K562 (cell line): ENCODE results near the gene UBE2M. TPM values are rescaled to one million over a fixed set of nuclear protein-coding genes. Genes with fewer than 3 reads are reported as not detected.
"Not testable (repeated sequence)": the region's sequence is repeated elsewhere in the genome, so short reads cannot be mapped to it uniquely, and the experiment has no call there.

Source experiments
- ATAC-seq: fragments of 200-7000 bp; cut with Tn5 transposase; 3 replicates; pipeline ENCODE4 v1.9.1; 2020; ENCODE audit warnings: moderate library complexity
- BruUV-seq: library from RNA; stranded (reverse); fragments of 400-500 nt; replicated peaks from 2 replicates; lab custom pipeline; 2021; lab: Mats Ljungman, UMichigan
- CTCF ChIA-PET: fragments of 300-600 bp; formaldehyde crosslinking; extraction: SDS; loops from one replicate; lab custom pipeline; 2021; ENCODE audit warnings: low intra/inter-chr PET ratio; lab: Yijun Ruan, JAX
- POLR2A ChIA-PET: fragments of 300-600, 350-650 bp; sonication (Branson Sonifier 250); formaldehyde crosslinking; extraction: SDS; loops from one replicate; lab custom pipeline; 2021; ENCODE audit warnings: antibody characterized with exemption, inconsistent platforms; lab: Yijun Ruan, JAX
- DNase-seq, 4 experiments: peaks; one replicate each; pipeline versions ENCODE4 v3.0.0 to v3.0.0-alpha.2; 2011 to 2018; ENCODE audit warnings: low spot score in 3 of 4, mixed read lengths in 3 of 4; ENCODE audit errors: extremely low read depth in 1 of 4
- FAIRE-seq: peaks from 2 replicates; lab custom pipeline; 2011; peaks lifted over from hg19 to GRCh38; lab: Jason Lieb, UNC
- H2AFZ ChIP-seq: 2 replicates; pipeline ENCODE4 v1.6.0; 2011; ENCODE audit warnings: low read depth, low read length, control low read depth, inconsistent platforms
- H3K27ac ChIP-seq: fragments of 200-600 bp; 3 replicates; pipeline ENCODE4 v1.8.0; 2011; ENCODE audit warnings: low read depth, mild to moderate bottlenecking, control low read depth, inconsistent platforms, low read length, moderate library complexity, mixed read lengths; ENCODE audit errors: extremely low read depth
- H3K27me3 ChIP-seq, 2 experiments: fragments of 300-600 bp in 1 of 2; 2 replicates in 1 of 2; 3 replicates in 1 of 2; pipeline versions ENCODE4 v1.6.0 to v1.8.0; 2011; ENCODE audit warnings: inconsistent platforms in 2 of 2, low read length in 2 of 2, mild to moderate bottlenecking in 1 of 2, mixed read lengths in 1 of 2, moderate library complexity in 1 of 2; ENCODE audit not compliant: control insufficient read depth in 2 of 2, insufficient read depth in 2 of 2
- H3K36me3 ChIP-seq: fragments of 300-600 bp; 3 replicates; pipeline ENCODE4 v1.8.0; 2011; ENCODE audit warnings: mild to moderate bottlenecking, low read length, inconsistent platforms; ENCODE audit not compliant: control insufficient read depth, insufficient read depth
- H3K4me1 ChIP-seq, 2 experiments: fragments of 200-600 bp in 1 of 2; replicated peaks in 1 of 2; 2 replicates in 1 of 2; 3 replicates in 1 of 2; pipeline versions ENCODE4 v1.5.1 to v1.8.0; 2011; ENCODE audit warnings: inconsistent platforms in 2 of 2, low read length in 2 of 2, mild to moderate bottlenecking in 1 of 2, mixed read lengths in 1 of 2, moderate library complexity in 1 of 2; ENCODE audit not compliant: control insufficient read depth in 2 of 2, insufficient read depth in 2 of 2
- H3K4me2 ChIP-seq: 2 replicates; pipeline ENCODE4 v1.6.1; 2011; ENCODE audit warnings: low read length, control low read depth, inconsistent platforms, mixed read lengths; ENCODE audit not compliant: insufficient read depth
- H3K4me3 ChIP-seq: fragments of 200-600 bp; sonication (generic), shearing (Covaris generic); 2 replicates; pipeline ENCODE4 v1.5.1; 2016; ENCODE audit warnings: control low read depth, inconsistent platforms
- H3K79me2 ChIP-seq: fragments of 200-600 bp; 3 replicates; pipeline ENCODE4 v1.8.0; 2011; ENCODE audit warnings: low read length, inconsistent platforms; ENCODE audit not compliant: control insufficient read depth, insufficient read depth
- H3K9ac ChIP-seq, 2 experiments: 2 replicates each; pipeline versions ENCODE4 v1.6.0 to v1.6.1; 2011; ENCODE audit warnings: low read depth in 2 of 2, low read length in 2 of 2, control low read depth in 1 of 2, inconsistent platforms in 1 of 2, mild to moderate bottlenecking in 1 of 2, mixed read lengths in 1 of 2; ENCODE audit not compliant: insufficient read depth in 1 of 2
- H3K9me1 ChIP-seq: one replicate; pipeline ENCODE4 v1.6.0; 2011; ENCODE audit warnings: inconsistent platforms, mild to moderate bottlenecking, low read length, moderate library complexity; ENCODE audit not compliant: control insufficient read depth, insufficient read depth
- H3K9me3 ChIP-seq: replicated peaks from 2 replicates; pipeline ENCODE4 v1.5.1; 2011; ENCODE audit warnings: low read depth, low read length, inconsistent platforms; ENCODE audit not compliant: control insufficient read depth, insufficient read depth
- H4K20me1 ChIP-seq: replicated peaks from 2 replicates; pipeline ENCODE4 v1.6.1; 2011; ENCODE audit warnings: low read length, inconsistent platforms, mixed read lengths; ENCODE audit not compliant: control insufficient read depth, insufficient read depth
- MLLT1 ChIP-seq, 2 experiments: fragments of 450-650 bp; IDR thresholded peaks; 2 replicates each; pipeline ENCODE4 v1.6.1; 2016
- WGBS: fragments of 100-300 bp; shearing (Covaris generic); methylation state at CpG from one replicate; pipeline ENCODE4 v1.1.6; 2016; ENCODE audit warnings: low coverage, mixed read lengths; ENCODE audit not compliant: insufficient coverage; ENCODE audit errors: missing lambda C conversion rate; 5-methylcytosine and 5-hydroxymethylcytosine counted together
- in situ Hi-C: fragments of 300-500 bp; cut with MboI; formaldehyde crosslinking; loops from 4 replicates; pipeline ENCODE4 v1.15.0; 2018; ENCODE audit warnings: inconsistent platforms, mixed read lengths
- intact Hi-C: fragments of 100-400 bp; cut with micrococcal nuclease; formaldehyde crosslinking; loops from 2 replicates; pipeline ENCODE4 v1.14.2; 2022
- polyA plus RNA-seq, 8 experiments: library from polyadenylated mRNA; depleted of rRNA in 4 of 8; stranded (reverse) in 5 of 8; unstranded in 3 of 8; fragments of >200 nt; fragmentation: Nextera tagmentation in 2 of 8; fragmentation: Illumina TruSeq in 1 of 8; extraction: Ambion mirVana in 2 of 8; extraction: Trizol in 1 of 8; gene quantifications; 2 replicates each; pipeline versions ENCODE4 v1.2.1 to v1.2.3, GENCODE V29; 2011 to 2014; ENCODE audit warnings: inconsistent platforms in 1 of 8, missing spikeins in 1 of 8
- total RNA-seq, 7 experiments: library from RNA; depleted of rRNA in 6 of 7; stranded (reverse); fragments of >200 nt in 6 of 7; fragmentation: Illumina TruSeq in 2 of 7; extraction: Trizol in 2 of 7; gene quantifications; 2 replicates each; pipeline versions ENCODE4 v1.2.1 to v1.2.3, GENCODE V29; 2011 to 2021; ENCODE audit warnings: low replicate concordance in 1 of 7

UBE2M gene
- total and polyA plus RNA-seq, 9 of the 15 experiments (the other 6 are each of a cell fraction or from before 2014, with no cell fraction given), result 0.92 to 163 (median 85.7) TPM

GRCh38 chr19:58542641-58543372 lies 15.6 kb downstream of the UBE2M start:
- ATAC-seq, H3K27me3 ChIP-seq, BruUV-seq, CTCF ChIA-PET, in situ Hi-C loops, DNase-seq, H3K9me3 ChIP-seq, H3K9me1 ChIP-seq, H2AFZ ChIP-seq, intact Hi-C loops, FAIRE-seq, H3K4me3 ChIP-seq: not testable (repeated sequence)
- Histone ChIP-seq H4K20me1 (peaks cover 31% of the 10 kb centered on the region), H3K79me2 (peaks cover 35% of the 10 kb centered on the region), H3K9ac (peak overlapping the region in 1 of 2 experiments; percentile 98; a peak in 2 of 4 replicates), H3K4me2 (peak overlapping the region; percentile 82; the same call in 1 of the 2 replicates), H3K36me3 (peaks cover 30% of the 10 kb centered on the region), H3K27ac (peak overlapping the region; percentile 88; the same call in 2 of the 3 replicates), H3K4me1 (peaks cover 13 to 33% of the 10 kb centered on the region in 2 experiments; a peak in 4 of 5 replicates)
- POLR2A ChIA-PET, result interaction anchor here (0.8 to 3.9 kb wide), 7 partner anchors 11 to 63 kb away, joined by 3 to 48 read pairs (median 6); partner anchors contain the start of genes CHMP2A and ZBTB45
- 0 out of 4 replicates have a peak, but pooled peaks of 1 of the 2 experiments have one; percentile 36 for TF ChIP-seq MLLT1 (IDR thresholded peaks at IDR 0.05)
- WGBS, result 77% methylated on average over 12 of the region's 18 CpGs

- intact Hi-C loops, ATAC-seq, H3K9ac ChIP-seq, DNase-seq, H4K20me1 ChIP-seq, H3K36me3 ChIP-seq, CTCF ChIA-PET, H3K27me3 ChIP-seq, H2AFZ ChIP-seq, H3K4me3 ChIP-seq, FAIRE-seq, H3K9me1 ChIP-seq, POLR2A ChIA-PET, BruUV-seq, H3K79me2 ChIP-seq, H3K4me2 ChIP-seq, H3K9me3 ChIP-seq, H3K27ac ChIP-seq, in situ Hi-C loops: not testable (repeated sequence)
- peaks cover 0 to 18% of the 10 kb centered on the region in 2 experiments; a peak in 2 of 5 replicates for H3K4me1 ChIP-seq
Observed at GRCh38 chr19:58539169-58539559, 19.2 kb downstream of the UBE2M start.
